ENCODE data around the gene FIGN.

Gene FIGN

GRCh38 chr2:163717993-163718680, 17.7 kb downstream of the FIGN start:
- H3K27ac ChIP-seq, result no peak overlapping the region
- H3K4me2 ChIP-seq, result no peak overlapping the region
- H3K4me1 ChIP-seq (ENCODE audit: low read depth, poor library complexity, severe bottlenecking), result no peaks in the 10 kb centered on the region
- H4K20me1 ChIP-seq (ENCODE audit: insufficient read depth), result no peaks in the 10 kb centered on the region
- no peak overlapping the region for H3K9ac ChIP-seq
- no peak for TF ChIP-seq CTCF (conservative IDR thresholded peaks at IDR 0.05; ENCODE audit: low read depth, low read length)
- no peaks in the 10 kb centered on the region for H3K79me2 ChIP-seq (ENCODE audit: insufficient read depth, low read depth)
- no peaks in the 10 kb centered on the region for H3K36me3 ChIP-seq (ENCODE audit: insufficient read depth)
- no peak overlapping the region for H2AFZ ChIP-seq (ENCODE audit: low read depth)
- H3K4me3 ChIP-seq (IDR thresholded peaks at IDR 0.05; ENCODE audit: insufficient read depth, low read depth, low read length), result no peak overlapping the region
- no peaks in the 10 kb centered on the region for H3K27me3 ChIP-seq (ENCODE audit: insufficient read depth, low read depth)

GRCh38 chr2:163717515-163717914, 18.3 kb downstream of the FIGN start:
- no peaks in the 10 kb centered on the region for H3K79me2 ChIP-seq (ENCODE audit: insufficient read depth, low read depth)
- H3K27ac ChIP-seq, result no peak overlapping the region
- no peak overlapping the region for H3K9ac ChIP-seq
- no peak overlapping the region for H2AFZ ChIP-seq (ENCODE audit: low read depth)
- no peak overlapping the region for H3K4me3 ChIP-seq (IDR thresholded peaks at IDR 0.05; ENCODE audit: insufficient read depth, low read depth, low read length)
- TF ChIP-seq CTCF (conservative IDR thresholded peaks at IDR 0.05; ENCODE audit: low read depth, low read length), result no peak
- H3K36me3 ChIP-seq (ENCODE audit: insufficient read depth), result no peaks in the 10 kb centered on the region
- H4K20me1 ChIP-seq (ENCODE audit: insufficient read depth), result no peaks in the 10 kb centered on the region
- H3K27me3 ChIP-seq (ENCODE audit: insufficient read depth, low read depth), result no peaks in the 10 kb centered on the region
- no peak overlapping the region for H3K4me2 ChIP-seq
- no peaks in the 10 kb centered on the region for H3K4me1 ChIP-seq (ENCODE audit: low read depth, poor library complexity, severe bottlenecking)

- H3K4me1 ChIP-seq (ENCODE audit: low read depth, poor library complexity, severe bottlenecking), result no peaks in the 10 kb centered on the region
- H3K79me2 ChIP-seq (ENCODE audit: insufficient read depth, low read depth), result no peaks in the 10 kb centered on the region
- no peak overlapping the region for H3K9ac ChIP-seq
- no peak overlapping the region for H2AFZ ChIP-seq (ENCODE audit: low read depth)
- no peaks in the 10 kb centered on the region for H4K20me1 ChIP-seq (ENCODE audit: insufficient read depth)
- no peak overlapping the region for H3K4me3 ChIP-seq (IDR thresholded peaks at IDR 0.05; ENCODE audit: insufficient read depth, low read depth, low read length)
- H3K27me3 ChIP-seq (ENCODE audit: insufficient read depth, low read depth), result no peaks in the 10 kb centered on the region
- no peak for TF ChIP-seq CTCF (conservative IDR thresholded peaks at IDR 0.05; ENCODE audit: low read depth, low read length)
- no peak overlapping the region for H3K4me2 ChIP-seq
- no peak overlapping the region for H3K27ac ChIP-seq
- H3K36me3 ChIP-seq (ENCODE audit: insufficient read depth), result no peaks in the 10 kb centered on the region
Observed at GRCh38 chr2:163716101-163716500, 19.7 kb downstream of the FIGN start.

- H3K4me3 ChIP-seq (IDR thresholded peaks at IDR 0.05; ENCODE audit: insufficient read depth, low read depth, low read length), result no peak overlapping the region
- H3K79me2 ChIP-seq (ENCODE audit: insufficient read depth, low read depth), result no peaks in the 10 kb centered on the region
- H3K4me1 ChIP-seq (ENCODE audit: low read depth, poor library complexity, severe bottlenecking), result no peaks in the 10 kb centered on the region
- no peak overlapping the region for H3K4me2 ChIP-seq
- TF ChIP-seq CTCF (conservative IDR thresholded peaks at IDR 0.05; ENCODE audit: low read depth, low read length), result no peak
- no peak overlapping the region for H2AFZ ChIP-seq (ENCODE audit: low read depth)
- H4K20me1 ChIP-seq (ENCODE audit: insufficient read depth), result no peaks in the 10 kb centered on the region
- no peak overlapping the region for H3K9ac ChIP-seq
- H3K27me3 ChIP-seq (ENCODE audit: insufficient read depth, low read depth), result no peaks in the 10 kb centered on the region
- no peaks in the 10 kb centered on the region for H3K36me3 ChIP-seq (ENCODE audit: insufficient read depth)
- no peak overlapping the region for H3K27ac ChIP-seq
Observed at GRCh38 chr2:163715668-163716067, 20.1 kb downstream of the FIGN start.
